Measurements from ENCODE around the gene GXYLT2.

The GXYLT2 gene

GRCh38 chr3:72938471-72939265 lies 50.8 kb downstream of the GXYLT2 start:
- peak; percentile 93 for DNase-seq (ENCODE audit: low read depth)

GRCh38 chr3:72941245-72941644 lies 53.4 kb downstream of the GXYLT2 start:
- DNase-seq (ENCODE audit: low read depth) = no peak

GRCh38 chr3:72942427-72942826 lies 54.6 kb downstream of the GXYLT2 start:
- no peak for DNase-seq (ENCODE audit: low read depth)

- DNase-seq (ENCODE audit: low read depth) = no peak
Observed at GRCh38 chr3:72944696-72945095, 56.9 kb downstream of the GXYLT2 start.

GRCh38 chr3:72947715-72948490 lies 60.1 kb downstream of the GXYLT2 start:
- no peak for DNase-seq (ENCODE audit: low read depth)

GRCh38 chr3:72949016-72949415 lies 61.2 kb downstream of the GXYLT2 start:
- no peak for DNase-seq (ENCODE audit: low read depth)

- no peak for DNase-seq (ENCODE audit: low read depth)
Observed at GRCh38 chr3:72950372-72950771, 62.5 kb downstream of the GXYLT2 start.

- DNase-seq (ENCODE audit: low read depth) = no peak
Observed at GRCh38 chr3:72950801-72951200, 63.0 kb downstream of the GXYLT2 start.

- no peak for DNase-seq (ENCODE audit: low read depth)
Observed at GRCh38 chr3:72951259-72951722, 63.4 kb downstream of the GXYLT2 start.

GRCh38 chr3:72953325-72953956 lies 65.6 kb downstream of the GXYLT2 start:
- DNase-seq (ENCODE audit: low read depth) = no peak

- no peak for DNase-seq (ENCODE audit: low read depth)
Observed at GRCh38 chr3:72957297-72957696, 69.5 kb downstream of the GXYLT2 start.

- DNase-seq (ENCODE audit: low read depth) = no peak
Observed at GRCh38 chr3:72959336-72959735, 71.5 kb downstream of the GXYLT2 start.

- peak; percentile 38 for DNase-seq (ENCODE audit: low read depth)
Observed at GRCh38 chr3:72960812-72961518, 73.1 kb downstream of the GXYLT2 start.

GRCh38 chr3:72961752-72962151 lies 73.9 kb downstream of the GXYLT2 start:
- DNase-seq (ENCODE audit: low read depth) = no peak

- no peak for DNase-seq (ENCODE audit: low read depth)
Observed at GRCh38 chr3:72962317-72962716, 74.5 kb downstream of the GXYLT2 start.

- DNase-seq (ENCODE audit: low read depth) = no peak
Observed at GRCh38 chr3:72964633-72965032, 76.8 kb downstream of the GXYLT2 start.

GRCh38 chr3:72968266-72968664 lies 80.4 kb downstream of the GXYLT2 start:
- no peak for DNase-seq (ENCODE audit: low read depth)

- no peak for DNase-seq (ENCODE audit: low read depth)
Observed at GRCh38 chr3:72969766-72970165, 81.9 kb downstream of the GXYLT2 start.

GRCh38 chr3:72970942-72971341 lies 83.1 kb downstream of the GXYLT2 start:
- DNase-seq (ENCODE audit: low read depth) = no peak

GRCh38 chr3:72972706-72973030 lies 84.8 kb downstream of the GXYLT2 start:
- DNase-seq (ENCODE audit: low read depth) = no peak

GRCh38 chr3:72973031-72973723 lies 85.3 kb downstream of the GXYLT2 start:
- DNase-seq (ENCODE audit: low read depth) = no peak

GRCh38 chr3:72973786-72974185 lies 85.9 kb downstream of the GXYLT2 start:
- no peak for DNase-seq (ENCODE audit: low read depth)
